ENCODE measurements around the gene GSDMA.

DNA sequence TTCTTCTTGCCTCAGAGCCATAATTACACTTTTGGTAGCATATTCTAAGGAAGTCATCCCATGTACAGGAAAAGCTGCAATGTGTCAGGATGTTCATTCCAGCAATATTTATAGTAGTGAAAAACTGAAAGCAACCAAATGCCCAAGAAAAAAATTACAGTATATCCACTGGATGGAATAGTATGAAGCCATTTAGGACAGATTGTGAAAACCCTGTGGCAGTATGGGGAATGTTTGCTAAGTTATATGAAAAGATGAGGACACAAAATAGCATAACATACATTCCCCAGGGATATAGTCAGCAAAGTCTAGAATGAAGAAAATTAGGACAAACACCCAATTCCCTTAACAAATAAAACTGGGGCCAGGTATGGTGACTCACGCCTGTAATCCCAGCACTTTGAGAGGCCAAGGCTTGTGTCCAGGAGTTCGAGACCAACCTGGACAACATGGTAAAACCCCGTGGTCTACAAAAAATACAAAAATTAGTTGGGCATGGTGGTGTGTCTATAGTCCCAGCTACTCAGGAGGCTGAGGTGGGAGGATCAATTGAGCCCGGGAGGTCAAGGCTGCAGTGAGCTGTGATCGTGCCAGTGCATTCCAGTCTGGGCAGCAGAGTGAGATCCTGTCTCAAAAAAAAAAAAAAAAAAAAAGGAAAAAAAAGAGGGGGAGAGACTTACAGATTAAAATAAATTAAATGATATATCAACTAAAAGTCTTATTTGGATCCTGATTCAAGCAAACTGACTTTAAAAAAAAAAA is 33.0 kb upstream of the GSDMA start:
- TF ChIP-seq, protein P1, sequence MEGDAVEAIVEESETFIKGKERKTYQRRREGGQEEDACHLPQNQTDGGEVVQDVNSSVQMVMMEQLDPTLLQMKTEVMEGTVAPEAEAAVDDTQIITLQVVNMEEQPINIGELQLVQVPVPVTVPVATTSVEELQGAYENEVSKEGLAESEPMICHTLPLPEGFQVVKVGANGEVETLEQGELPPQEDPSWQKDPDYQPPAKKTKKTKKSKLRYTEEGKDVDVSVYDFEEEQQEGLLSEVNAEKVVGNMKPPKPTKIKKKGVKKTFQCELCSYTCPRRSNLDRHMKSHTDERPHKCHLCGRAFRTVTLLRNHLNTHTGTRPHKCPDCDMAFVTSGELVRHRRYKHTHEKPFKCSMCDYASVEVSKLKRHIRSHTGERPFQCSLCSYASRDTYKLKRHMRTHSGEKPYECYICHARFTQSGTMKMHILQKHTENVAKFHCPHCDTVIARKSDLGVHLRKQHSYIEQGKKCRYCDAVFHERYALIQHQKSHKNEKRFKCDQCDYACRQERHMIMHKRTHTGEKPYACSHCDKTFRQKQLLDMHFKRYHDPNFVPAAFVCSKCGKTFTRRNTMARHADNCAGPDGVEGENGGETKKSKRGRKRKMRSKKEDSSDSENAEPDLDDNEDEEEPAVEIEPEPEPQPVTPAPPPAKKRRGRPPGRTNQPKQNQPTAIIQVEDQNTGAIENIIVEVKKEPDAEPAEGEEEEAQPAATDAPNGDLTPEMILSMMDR (IDR thresholded peaks at IDR 0.05): no peak
- no peak for TF ChIP-seq POLR2A (IDR thresholded peaks at IDR 0.05)
